PC-9 (cell line): ENCODE measurements around the gene PRIMA1.

Source experiments
- EZH2 ChIP-seq: fragments of 200-600 bp; sonication (generic); IDR thresholded peaks from 2 replicates; pipeline ENCODE4 v1.8.0; 2017; ENCODE audit warnings: antibody characterized with exemption, low read depth
- TF ChIP-seq, protein P1 (sequence below): fragments of 200-600 bp; sonication (generic); conservative IDR thresholded peaks from 2 replicates; pipeline ENCODE4 v1.6.1; 2017; ENCODE audit warnings: mixed run types, antibody characterized with exemption, mild to moderate bottlenecking, moderate library complexity

DNA sequence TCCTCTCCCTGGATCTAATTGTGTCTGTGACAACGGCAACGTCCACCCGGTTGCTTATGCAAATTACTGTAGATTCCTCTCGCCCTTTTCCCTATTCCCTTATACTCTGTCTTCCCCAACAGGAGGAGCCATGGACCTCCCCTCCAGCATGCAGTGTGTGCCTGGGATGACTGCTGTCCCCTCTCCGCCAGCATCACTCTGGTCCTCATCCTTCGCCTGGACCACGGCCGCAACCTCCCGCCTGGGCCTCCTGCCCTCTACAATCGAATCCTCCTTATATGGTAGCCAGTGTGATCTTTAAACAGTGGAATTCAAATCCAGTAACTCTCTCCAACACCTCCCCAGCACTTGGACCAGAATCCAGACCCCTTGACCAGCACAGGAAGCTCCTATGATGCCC, 30.6 kb upstream of the PRIMA1 start:
- TF ChIP-seq, protein P1, sequence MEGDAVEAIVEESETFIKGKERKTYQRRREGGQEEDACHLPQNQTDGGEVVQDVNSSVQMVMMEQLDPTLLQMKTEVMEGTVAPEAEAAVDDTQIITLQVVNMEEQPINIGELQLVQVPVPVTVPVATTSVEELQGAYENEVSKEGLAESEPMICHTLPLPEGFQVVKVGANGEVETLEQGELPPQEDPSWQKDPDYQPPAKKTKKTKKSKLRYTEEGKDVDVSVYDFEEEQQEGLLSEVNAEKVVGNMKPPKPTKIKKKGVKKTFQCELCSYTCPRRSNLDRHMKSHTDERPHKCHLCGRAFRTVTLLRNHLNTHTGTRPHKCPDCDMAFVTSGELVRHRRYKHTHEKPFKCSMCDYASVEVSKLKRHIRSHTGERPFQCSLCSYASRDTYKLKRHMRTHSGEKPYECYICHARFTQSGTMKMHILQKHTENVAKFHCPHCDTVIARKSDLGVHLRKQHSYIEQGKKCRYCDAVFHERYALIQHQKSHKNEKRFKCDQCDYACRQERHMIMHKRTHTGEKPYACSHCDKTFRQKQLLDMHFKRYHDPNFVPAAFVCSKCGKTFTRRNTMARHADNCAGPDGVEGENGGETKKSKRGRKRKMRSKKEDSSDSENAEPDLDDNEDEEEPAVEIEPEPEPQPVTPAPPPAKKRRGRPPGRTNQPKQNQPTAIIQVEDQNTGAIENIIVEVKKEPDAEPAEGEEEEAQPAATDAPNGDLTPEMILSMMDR: no peak
- no peak for TF ChIP-seq EZH2
